NCI-H774 (cell line): Measurements from ENCODE around the gene SLC19A1.

Experiments used
- DNase-seq: peaks from one replicate; lab custom pipeline; 2025; lab: John Stamatoyannopoulos, UW

Gene SLC19A1

DNA sequence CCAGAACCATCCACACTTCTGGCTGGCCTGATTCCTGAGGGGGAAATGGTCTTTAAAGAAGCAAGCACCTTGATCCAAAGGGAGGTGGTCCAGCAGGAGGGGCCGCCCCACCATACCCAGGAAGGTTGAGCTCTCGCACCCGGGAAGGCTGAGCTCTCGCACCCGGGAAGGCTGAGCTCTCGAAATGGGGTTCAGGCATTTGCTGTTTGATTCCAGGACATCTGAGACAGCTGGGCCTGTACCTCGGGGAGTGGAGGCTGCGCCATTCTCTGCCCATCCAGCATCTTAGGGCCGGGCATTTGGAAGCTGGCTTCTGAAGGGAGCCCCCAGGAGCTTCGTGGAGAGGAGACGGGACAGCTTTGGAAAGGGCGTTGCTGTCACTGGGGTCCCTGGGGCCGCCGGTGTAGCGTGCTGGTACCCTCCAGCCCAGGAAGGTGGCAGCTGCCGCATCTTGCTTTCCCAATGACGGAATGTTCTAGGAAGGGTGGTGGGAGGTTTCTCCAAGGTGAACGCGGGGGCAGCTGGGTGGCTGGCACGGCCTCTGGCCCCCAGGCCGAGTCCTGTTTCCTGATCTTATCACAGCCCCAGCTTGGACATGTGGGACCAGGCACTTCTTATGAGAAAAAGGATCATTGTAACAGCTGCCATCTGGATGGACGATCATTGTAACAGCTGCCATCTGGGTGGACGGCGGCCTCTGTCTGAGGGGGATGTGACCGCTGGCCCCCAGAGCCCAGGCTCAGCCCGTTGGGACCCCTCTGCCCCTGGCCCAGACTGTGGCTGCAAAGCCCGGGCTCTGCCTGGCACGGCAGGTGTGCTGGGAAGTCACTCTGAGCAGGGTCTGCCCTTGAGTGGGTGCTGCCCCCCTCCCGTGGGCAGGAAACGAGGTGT is 75.7 kb downstream of the SLC19A1 start:
- no peak for DNase-seq

DNA sequence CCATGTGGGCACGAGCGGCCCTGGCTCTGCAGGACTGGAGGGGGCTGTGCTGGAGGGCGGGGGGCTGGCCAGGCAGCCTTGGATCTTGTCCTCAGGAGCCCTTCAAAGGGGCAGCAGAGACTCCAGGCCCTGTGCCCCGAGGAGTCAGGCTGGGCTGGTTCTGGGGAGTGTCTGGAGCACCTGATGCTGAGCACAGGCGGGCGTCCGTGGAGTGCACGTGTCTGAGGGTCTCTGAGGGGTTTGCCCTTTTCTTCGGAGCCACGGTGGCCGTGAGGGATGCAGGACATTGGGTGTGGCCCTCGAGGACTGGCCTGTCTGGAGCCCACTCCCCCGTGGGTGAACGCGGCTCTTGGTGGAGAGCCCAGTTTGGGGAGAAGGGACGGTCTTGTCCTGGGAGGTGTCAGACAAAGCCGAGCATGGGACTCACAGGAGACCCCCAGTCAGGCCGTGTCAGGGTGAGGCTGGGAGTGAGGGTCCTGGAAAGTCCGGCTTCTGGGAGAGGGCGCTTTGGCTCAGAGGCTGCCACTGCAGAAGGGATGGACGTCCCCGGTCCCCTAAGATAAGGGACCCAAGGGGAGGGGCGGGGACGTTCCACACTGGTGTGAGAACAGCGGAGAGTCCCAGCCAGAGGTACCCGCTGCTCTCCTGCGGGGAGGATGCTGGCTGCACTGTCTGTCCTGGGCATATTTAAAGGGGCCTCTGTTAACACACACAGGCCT is 76.5 kb downstream of the SLC19A1 start:
- no peak for DNase-seq

DNA sequence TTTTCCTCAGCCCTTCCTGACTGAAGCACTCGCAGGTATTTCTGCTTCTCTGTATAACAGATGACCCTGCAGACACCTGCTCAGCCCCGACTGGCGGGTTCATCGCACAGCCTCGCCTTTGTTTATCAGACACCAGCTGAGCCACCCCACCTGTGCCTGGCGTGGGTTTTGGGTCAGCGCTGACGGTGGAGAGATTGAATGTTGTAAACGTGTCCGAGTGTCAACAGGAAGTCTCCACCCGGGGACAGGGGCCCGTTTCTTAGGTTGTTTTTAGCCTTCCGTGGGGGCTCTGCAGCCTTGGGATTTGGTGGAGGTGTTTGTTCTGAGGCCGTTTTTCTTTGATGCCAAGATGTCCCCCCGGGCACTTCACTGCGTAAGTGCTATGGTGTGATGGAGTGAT is 77.1 kb downstream of the SLC19A1 start:
- DNase-seq = no peak

DNA sequence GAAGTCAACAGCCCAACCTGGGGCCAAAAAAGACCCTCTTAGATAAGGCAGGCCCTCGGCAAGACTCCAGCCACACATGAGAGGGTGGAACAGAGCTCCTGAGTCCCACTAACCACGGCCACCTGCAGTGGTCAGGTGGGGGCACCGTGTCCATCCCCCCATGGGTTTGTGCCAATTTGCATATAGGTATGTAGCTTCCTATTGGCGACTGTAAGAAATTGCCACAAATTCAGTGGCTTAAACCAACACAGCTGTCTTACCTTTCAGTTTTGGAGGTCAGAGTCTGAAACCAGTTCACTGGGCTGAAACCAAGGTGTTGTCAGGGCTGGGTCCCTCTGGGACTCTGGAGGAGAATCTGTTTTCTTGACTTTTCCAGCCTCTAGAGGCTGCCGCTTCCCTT is 77.9 kb downstream of the SLC19A1 start:
- DNase-seq = no peak

DNA sequence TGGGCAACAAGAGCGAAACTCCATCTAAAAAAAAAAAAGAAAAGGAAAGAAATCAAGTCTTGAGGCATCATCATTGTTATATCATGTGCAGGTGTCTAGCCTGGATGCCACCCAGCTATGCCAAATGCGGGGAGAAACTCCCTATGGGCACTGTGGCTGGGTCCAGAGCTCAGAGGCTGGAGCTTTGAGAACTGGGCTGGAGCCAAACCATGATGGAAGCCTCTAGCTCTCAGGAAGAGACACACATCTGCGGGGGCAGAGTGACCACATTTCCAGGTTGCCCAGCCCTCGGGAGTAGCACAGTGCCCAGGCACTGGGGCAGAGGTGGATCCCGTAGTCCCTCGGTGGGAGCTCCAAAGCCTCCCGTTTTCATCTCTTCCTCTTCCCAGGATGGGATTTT is 78.4 kb downstream of the SLC19A1 start:
- DNase-seq = no peak

DNA sequence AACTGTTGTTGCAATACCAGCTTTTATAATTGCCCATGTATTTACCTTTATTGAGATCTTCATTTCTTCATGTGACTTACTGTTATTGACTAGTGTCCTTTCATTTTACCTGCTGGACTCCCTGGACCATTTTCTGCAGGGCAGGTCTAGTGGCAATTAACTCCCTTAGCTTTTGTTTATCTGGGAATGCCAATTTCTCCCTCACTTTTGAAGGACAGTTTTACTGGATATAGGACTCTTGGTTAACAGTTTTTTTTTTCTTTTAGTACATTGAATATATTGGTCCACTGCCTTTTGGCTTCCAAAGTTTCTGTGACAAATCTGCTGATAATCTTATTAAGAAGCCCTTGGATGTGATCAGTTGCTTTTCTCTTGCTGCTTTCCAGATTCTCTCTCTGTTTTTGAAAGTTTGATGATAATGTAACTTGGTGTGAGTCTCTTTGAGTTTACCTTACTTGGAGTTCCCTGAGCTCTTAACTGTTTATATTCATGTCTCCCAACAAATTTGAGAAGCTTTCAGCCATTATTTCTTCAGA is 80.4 kb downstream of the SLC19A1 start:
- DNase-seq = no peak

DNA sequence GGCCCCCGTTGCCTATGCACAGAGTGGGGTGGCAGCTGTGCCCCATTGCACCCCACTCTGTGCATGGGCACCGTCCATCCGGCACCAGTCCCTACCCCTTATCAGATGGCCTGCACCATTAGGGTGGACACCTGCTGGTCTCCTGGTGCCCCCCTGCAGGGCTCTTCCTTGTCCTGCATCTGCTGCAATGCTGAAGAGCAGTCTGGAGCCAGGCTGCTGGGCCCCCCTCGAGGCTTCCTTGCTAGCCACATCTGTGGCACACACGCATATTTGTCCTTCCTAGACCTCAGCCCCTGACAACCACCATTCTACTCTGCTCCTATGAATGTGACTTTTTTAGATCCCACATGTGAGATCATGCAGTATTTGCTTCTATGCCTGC is 80.9 kb downstream of the SLC19A1 start:
- DNase-seq = no peak

DNA sequence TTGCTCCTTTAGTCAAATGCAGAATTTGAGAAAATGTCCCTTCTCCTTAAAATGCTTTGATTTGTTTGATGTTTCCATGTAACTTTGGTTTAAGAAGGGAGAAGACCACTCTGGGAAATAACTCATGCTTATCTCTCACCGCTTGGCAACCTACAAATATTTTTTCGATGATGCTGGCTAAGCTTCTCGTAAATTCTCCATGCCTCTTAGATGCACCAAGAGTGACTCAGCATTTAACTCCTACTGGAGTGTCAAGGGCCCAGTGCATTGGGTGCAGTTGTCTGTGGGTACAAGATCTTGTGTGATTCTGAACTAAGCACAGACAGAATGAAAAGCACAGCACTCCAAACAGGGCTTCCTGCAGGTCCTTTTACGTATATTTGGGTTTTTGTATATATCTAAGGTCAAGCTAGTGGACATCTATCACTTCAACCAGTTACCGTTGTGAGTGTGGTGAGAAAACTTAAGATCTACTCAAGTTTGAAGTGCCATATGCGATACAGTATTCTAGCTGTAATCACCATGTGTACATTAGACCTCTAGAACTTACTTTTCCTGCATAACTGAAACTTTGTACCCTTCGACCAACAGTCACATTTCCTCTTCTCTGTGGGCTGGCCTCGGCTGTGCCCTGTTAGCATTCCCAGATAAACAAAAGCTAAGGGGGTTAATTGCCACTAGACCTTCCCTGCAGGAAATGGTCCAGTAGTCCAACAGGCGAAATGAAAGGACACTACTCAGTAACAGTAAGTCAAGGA is 81.5 kb downstream of the SLC19A1 start:
- DNase-seq = no peak

DNA sequence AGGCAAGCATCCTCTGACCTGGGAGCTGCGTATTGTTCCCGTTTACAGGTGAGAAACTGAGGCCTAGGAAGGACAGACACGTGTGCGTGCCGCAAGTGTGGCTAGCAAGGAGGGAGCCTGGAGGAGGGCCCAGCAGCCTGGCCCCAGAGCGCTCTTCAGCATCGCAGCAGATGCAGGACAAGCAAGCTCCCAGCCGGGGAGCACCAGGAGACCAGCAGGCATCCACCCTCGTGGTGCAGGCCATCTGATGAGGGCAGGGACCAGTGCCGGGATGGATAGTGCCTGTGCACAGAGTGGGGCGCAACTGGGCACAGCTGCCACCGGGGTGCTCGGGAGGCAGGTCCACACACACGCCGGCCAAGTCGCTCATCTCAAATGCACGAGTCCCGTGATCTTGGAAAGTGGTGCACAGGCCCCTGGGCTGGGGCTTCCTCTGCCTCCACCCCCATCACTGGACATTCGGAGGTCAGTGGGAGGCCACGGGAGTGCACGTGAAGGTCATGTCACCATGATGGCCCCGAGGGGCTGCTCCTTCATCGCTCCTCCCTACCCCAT is 82.2 kb downstream of the SLC19A1 start:
- DNase-seq = no peak

DNA sequence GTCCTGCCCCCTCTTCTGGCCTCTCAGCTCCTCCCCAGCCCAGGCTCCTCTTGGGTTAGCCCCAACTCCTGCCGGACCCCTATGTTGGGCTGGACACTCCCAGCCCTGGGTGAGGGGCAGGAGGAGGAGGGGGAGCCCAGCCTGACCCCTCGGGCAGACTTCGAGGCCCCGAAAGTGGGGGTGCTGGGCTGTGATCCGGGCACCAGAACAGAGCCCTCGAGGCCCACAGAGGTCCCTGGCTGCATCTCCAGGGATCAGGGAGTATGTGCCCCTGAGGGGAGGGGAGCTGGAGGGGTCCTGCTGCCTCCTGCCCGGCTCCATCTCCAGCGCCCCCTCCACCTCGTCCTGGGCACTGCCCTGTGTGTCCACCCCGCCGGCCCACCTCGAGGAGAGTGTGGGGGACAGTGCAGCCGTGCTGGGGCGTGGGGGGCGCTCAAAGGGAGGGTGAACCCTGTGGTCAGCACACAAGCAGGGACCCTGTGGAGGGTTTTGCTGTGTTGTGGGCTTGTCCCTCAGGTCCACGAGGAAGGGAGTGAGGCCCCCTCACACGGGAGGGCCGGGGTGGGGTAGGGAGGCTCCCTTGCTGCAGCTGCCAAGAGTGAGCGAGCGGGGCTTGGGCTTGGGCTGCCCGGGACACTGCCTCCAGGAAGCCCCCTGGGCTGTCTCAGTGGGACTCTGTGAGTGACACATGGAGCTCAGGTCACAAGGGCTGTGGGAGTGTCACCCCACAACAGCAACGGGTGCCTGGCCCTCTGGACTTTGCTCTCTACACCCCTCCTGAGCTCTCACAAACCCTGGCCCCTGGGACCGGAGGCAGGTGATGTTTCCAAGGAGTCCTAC is 82.8 kb downstream of the SLC19A1 start:
- DNase-seq = no peak

DNA sequence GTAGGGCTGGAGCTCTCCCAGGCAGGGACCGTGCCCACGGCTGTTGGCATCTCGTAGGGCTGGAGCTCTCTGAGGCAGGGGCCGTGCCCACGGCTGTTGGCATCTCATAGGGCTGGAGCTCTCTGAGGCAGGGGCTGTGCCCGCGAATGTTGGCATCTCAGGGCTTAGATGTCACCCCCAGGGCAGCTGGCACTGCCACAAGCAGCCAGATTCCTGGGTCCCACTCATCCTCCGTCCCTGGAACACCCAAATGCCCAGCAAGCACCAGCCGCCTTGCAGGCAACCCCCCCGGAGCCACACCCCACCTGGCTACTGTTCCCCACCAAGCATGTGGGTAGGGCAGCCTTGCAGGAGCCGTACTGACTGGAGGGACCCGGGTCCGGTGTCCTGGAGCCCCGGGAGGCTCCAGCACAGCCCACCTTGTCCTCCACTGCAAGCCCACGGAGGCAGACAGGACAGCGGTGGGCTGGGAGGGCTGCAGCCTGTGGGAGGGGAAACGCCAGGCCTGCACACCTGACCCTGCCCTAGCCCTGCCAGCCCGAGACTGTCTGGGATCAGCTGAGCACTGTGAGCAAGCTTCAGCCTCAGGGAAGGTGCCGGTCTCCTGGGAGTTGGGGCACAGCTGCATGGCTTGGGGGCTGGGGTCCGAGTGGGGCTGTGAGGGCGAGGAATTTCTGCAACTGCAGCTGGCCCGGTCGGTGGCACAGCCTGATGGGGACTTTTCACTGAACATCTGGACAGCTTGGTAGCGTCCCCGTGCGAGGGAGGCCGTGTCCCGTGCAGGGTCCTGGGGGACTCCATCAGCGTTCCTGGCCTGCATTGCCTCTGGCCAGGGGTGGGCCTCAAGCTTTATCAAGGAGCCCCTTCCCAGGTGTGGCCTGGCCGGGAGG is 83.7 kb downstream of the SLC19A1 start:
- DNase-seq = no peak

DNA sequence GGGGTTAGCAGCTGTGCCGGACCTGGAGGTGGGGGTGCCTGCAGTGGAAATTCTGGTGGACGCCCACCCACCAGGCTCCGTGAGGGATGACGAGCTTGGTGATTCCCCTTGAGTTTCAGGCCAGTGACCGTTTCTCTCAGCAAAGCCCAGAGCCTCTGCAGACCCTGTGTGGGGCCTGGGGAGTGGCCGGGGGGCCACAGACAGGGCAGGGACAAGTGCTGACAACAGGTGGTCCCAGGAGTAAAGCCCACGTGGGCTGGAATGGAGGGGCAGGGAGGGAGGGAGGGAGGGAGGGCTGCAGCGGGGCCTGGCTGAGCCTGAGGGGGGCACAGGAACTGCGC is 84.4 kb downstream of the SLC19A1 start:
- DNase-seq = no peak

DNA sequence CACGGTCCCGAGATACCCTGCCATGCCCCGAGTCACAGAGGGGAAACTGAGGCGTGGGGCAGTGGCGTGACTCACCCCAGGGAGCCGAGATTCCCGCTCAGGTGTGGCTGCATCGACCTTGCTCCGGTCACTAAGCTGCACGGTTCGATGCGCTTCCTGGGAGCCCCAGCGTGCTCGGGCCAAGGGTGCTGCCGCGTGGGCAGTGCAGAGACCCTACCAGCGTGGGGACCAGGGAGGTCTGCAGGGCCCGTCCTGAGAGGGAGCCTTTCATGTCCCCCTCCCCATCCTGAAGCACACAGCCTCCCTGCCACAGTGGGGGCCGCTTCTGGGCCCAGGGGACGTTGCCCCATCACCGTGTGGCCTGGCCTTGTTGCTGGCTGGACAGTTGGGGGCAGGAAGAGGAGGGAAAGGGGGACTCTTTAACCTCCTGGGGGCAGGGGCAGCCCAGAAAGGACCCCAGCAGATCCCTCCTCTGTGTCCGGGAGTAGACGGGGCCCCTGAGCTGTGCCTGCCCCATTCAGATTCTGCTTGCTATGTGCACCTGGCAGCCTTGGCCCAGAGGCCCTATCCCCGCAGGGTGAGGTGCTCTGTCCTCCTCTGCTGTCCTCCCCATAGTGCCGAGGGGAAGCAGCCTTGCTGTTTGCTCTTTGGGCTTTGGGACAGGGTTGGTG is 84.9 kb downstream of the SLC19A1 start:
- DNase-seq = no peak

DNA sequence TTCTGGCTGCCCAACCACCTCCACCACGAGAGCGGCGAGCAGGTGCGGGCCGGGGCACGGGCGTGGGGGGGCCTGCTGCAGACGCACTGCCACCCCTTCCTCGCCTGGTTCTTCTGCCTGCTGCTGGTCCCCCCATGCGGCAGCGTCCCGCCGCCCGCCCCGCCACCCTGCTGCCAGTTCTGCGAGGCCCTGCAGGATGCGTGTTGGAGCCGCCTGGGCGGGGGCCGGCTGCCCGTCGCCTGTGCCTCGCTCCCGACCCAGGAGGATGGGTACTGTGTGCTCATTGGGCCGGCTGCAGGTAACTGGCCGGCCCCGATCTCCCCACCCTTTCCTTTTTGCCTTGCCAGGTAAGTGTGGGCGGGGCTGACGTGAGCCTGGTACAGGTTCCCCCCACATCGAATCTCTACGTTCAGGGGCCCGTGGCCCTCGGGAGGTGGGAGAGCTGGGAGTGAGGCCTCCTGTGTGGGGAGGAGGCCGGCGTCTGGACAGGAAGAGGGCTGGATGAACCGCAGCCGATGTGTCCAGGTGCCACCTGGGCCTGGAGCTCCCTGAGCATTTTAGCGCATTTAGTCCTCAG is 85.6 kb downstream of the SLC19A1 start:
- DNase-seq = no peak

DNA sequence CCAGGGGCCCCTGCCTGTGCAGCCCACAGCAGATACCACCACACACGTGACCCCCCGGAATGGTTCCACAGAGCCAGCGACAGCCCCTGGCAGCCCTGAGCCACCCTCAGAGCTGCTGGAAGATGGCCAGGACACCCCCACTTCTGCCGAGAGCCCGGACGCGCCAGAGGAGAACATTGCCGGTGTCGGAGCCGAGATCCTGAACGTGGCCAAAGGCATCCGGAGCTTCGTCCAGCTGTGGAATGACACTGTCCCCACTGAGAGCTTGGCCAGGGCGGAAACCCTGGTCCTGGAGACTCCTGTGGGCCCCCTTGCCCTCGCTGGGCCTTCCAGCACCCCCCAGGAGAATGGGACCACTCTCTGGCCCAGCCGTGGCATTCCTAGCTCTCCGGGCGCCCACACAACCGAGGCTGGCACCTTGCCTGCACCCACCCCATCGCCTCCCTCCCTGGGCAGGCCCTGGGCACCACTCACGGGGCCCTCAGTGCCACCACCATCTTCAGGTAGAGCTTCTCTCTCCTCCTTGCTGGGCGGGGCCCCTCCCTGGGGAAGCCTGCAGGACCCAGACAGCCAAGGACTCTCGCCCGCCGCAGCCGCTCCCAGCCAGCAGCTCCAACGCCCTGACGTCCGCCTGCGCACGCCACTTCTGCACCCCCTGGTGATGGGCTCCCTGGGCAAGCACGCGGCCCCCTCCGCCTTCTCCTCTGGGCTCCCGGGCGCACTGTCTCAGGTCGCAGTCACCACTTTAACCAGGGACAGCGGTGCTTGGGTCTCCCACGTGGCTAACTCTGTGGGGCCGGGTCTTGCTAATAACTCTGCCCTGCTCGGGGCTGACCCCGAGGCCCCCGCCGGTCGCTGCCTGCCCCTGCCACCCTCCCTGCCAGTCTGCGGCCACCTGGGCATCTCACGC is 86.3 kb downstream of the SLC19A1 start:
- no peak for DNase-seq

DNA sequence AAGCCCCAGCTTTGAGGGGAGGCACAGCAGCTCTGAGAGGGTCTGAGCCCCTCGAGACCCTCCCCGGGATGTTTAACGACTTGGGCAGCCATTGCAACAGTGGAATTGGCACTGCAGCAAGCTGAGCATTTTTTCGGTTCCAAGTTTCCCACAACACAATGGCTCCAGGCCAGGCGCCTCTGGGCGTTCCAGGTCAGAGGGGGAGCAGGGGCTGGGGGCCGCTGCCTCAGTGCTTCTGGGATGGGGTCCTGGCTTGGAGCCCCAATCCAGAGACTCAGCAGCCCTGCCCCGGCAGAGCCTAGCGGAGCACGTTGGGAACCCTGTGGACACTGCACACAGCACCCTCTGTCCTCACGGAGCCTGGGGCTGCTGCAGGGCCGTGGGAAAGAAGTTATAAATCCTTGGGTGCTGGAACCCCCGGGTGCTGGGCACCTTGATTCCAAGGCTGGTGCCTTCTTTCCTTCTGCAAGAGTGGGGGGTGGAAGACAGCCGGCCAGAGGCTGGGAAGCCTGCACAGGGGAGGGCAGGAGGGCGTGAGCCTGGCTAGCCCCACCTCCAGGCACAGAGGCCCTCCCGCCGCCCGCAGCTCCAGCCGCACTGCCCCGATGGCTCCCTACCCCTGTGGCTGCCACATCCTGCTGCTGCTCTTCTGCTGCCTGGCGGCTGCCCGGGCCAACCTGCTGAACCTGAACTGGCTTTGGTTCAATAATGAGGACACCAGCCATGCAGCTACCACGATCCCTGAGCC is 87.1 kb downstream of the SLC19A1 start:
- DNase-seq = no peak

DNA sequence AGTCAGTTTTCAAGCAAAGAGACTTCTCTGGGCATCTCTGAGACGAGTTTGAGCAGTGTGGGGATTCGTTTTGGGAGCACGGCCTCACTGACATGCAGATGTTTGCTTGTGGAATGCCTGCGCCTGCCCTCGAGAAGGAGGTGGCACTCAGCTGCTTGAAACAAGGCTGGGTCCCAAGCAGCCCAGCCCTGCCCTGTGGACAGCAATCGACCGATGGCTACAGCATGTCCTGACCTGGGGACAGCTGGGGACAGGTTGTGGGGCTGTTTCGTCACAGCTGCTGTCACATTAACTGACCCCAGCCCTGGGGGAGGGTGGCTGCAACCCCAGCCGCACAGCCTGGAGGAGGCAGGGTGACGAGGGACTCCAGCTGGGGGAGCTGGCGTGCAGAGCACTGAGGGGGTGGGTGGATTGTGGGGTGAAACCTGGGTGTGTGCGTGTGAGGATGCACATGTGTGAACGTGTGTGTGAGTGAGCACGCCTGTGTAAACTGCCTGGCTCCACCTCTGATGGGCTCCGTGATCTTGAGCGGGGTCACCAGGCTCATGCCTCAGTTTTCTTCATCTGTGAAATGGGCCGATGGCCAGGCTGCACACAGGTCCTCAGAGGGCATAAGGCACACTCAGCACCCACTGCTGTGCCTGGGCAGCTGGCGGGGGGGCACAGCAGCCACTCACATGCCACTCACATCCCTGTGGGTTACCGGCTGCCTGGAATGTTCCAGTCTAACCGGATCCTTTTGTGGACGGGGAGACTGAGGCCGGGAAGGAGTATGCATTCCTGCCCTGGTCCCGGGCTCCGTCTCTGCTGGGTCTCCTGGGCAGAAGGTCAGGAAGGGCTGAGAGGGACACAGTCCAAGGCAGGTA is 87.9 kb downstream of the SLC19A1 start:
- no peak for DNase-seq
